NB4 (cell line): ENCODE data around the gene DPH2.

Experiments used
- CTCF ChIP-seq: IDR thresholded peaks from one replicate; pipeline ENCODE4 v1.5.1; 2012; ENCODE audit warnings: low read depth, low read length
- POLR2A ChIP-seq: IDR thresholded peaks from 2 replicates; pipeline ENCODE4 v1.6.1; 2011; ENCODE audit warnings: mild to moderate bottlenecking; ENCODE audit not compliant: insufficient read length; ENCODE audit errors: extremely low read depth

GRCh38 chr1:43992232-43992995 is 22.6 kb downstream of the DPH2 start:
- no peak for TF ChIP-seq CTCF
- TF ChIP-seq POLR2A: no peak
